ENCODE data around the gene GRAMD1C.
"Not testable (repeated sequence)": the region's sequence is repeated elsewhere in the genome, so short reads cannot be mapped to it uniquely, and the experiment has no call there.

Gene GRAMD1C

GRCh38 chr3:113838631-113839209, at the start of gene GRAMD1C:
TSS of gene GRAMD1C (plus strand) at chr3:113838788. CDS start at chr3:113838910, 122 bp downstream.
- peak; percentile 88 for DNase-seq

GRCh38 chr3:113791381-113791780, 47.2 kb upstream of the GRAMD1C start:
- no peak for DNase-seq

- no peak for DNase-seq
These were observed 44.1 kb upstream of the GRAMD1C start for GRCh38 chr3:113794526-113794925.

GRCh38 chr3:113795693-113796092, 42.9 kb upstream of the GRAMD1C start:
- DNase-seq, result no peak

- DNase-seq, result no peak
These were observed 35.7 kb upstream of the GRAMD1C start for GRCh38 chr3:113802795-113803455.

GRCh38 chr3:113804661-113805060, 33.9 kb upstream of the GRAMD1C start:
- no peak for DNase-seq

GRCh38 chr3:113805249-113805648, 33.3 kb upstream of the GRAMD1C start:
- no peak for DNase-seq

GRCh38 chr3:113812854-113813253, 25.7 kb upstream of the GRAMD1C start:
- no peak for DNase-seq

- DNase-seq, result no peak
These were observed 18.7 kb upstream of the GRAMD1C start for GRCh38 chr3:113819866-113820265.

GRCh38 chr3:113825090-113825489, 13.5 kb upstream of the GRAMD1C start:
- no peak for DNase-seq

GRCh38 chr3:113828600-113828999, 10.0 kb upstream of the GRAMD1C start:
- DNase-seq, result no peak

- DNase-seq, result no peak
These were observed 8.8 kb upstream of the GRAMD1C start for GRCh38 chr3:113829576-113830354.

- no peak for DNase-seq
These were observed 7.6 kb upstream of the GRAMD1C start for GRCh38 chr3:113831103-113831355.

GRCh38 chr3:113832477-113833164, 6.0 kb upstream of the GRAMD1C start:
- DNase-seq, result no peak

GRCh38 chr3:113834983-113835382, 3.6 kb upstream of the GRAMD1C start:
- no peak for DNase-seq

GRCh38 chr3:113839551-113839950, 963 bp downstream of the GRAMD1C start:
- DNase-seq, result no peak

GRCh38 chr3:113844622-113845222, 6.1 kb downstream of the GRAMD1C start:
- peak in 1 of 2 donors; percentile 28 for DNase-seq

- no peak for DNase-seq
These were observed 8.7 kb downstream of the GRAMD1C start for GRCh38 chr3:113847247-113847646.

GRCh38 chr3:113847664-113848461, 9.3 kb downstream of the GRAMD1C start:
- no peak for DNase-seq

GRCh38 chr3:113849071-113849470, 10.5 kb downstream of the GRAMD1C start:
- not testable (repeated sequence) for DNase-seq

- DNase-seq, result not testable (repeated sequence)
These were observed 11.3 kb downstream of the GRAMD1C start for GRCh38 chr3:113849841-113850240.

- not testable (repeated sequence) for DNase-seq
These were observed 11.8 kb downstream of the GRAMD1C start for GRCh38 chr3:113850391-113850790.

All from CD4-positive, alpha-beta T cell treated with Interleukin-1 beta for 1 hour (primary cell).